GM12878 (cell line): Measurements from ENCODE around the gene CREG1. TPM values are rescaled to one million over a fixed set of nuclear protein-coding genes. Genes with fewer than 3 reads are reported as not detected.

Source experiments
- ATAC-seq: fragments of 200-7000 bp; cut with Tn5 transposase; 3 replicates; pipeline ENCODE4 v1.9.1; 2020; ENCODE audit warnings: mild to moderate bottlenecking, moderate library complexity
- BruUV-seq: library from RNA; stranded (reverse); fragments of 400-500 nt; replicated peaks from 2 replicates; lab custom pipeline; 2021; lab: Mats Ljungman, UMichigan
- CTCF ChIA-PET: fragments of 300-600 bp; sonication (Branson Sonifier 250); formaldehyde crosslinking; extraction: SDS; loops from one replicate; lab custom pipeline; 2021; ENCODE audit warnings: inconsistent platforms; lab: Yijun Ruan, JAX
- POLR2A ChIA-PET: fragments of 350-600 bp; formaldehyde crosslinking; extraction: SDS; loops from one replicate; lab custom pipeline; 2021; ENCODE audit warnings: inconsistent platforms; lab: Charles Lee
- RAD21 ChIA-PET: fragments of 300-600 bp; sonication (Branson Sonifier 250); formaldehyde crosslinking; loops from one replicate; lab custom pipeline; 2023; ENCODE audit warnings: antibody characterized with exemption; ENCODE audit not compliant: unreplicated experiment; lab: Charles Lee
- SMC1A ChIA-PET: fragments of 300-600 bp; sonication (Branson Sonifier 250); formaldehyde crosslinking; loops from one replicate; lab custom pipeline; 2023; ENCODE audit not compliant: unreplicated experiment, uncharacterized antibody; lab: Charles Lee
- DNase-seq: peaks from one replicate; pipeline ENCODE4 v3.0.0-alpha.2; 2011; ENCODE audit warnings: low read depth, low spot score
- FAIRE-seq: peaks from 3 replicates; lab custom pipeline; 2011; peaks lifted over from hg19 to GRCh38; lab: Jason Lieb, UNC
- H2AFZ ChIP-seq: 2 replicates; pipeline ENCODE4 v1.6.0; 2011; ENCODE audit warnings: low read depth, low read length, control low read depth; ENCODE audit not compliant: control insufficient read depth
- H3K27ac ChIP-seq: 2 replicates; pipeline ENCODE4 v1.5.1; 2011; ENCODE audit warnings: control low read depth; ENCODE audit not compliant: control insufficient read depth, insufficient read depth
- H3K27me3 ChIP-seq, 2 experiments: replicated peaks in 1 of 2; 2 replicates each; pipeline versions ENCODE4 v1.6.0 to v1.6.1; 2011; ENCODE audit warnings: low read length in 1 of 2; ENCODE audit not compliant: control insufficient read depth in 2 of 2, insufficient read depth in 2 of 2
- H3K36me3 ChIP-seq, 2 experiments: 2 replicates each; pipeline ENCODE4 v1.5.1; 2011; ENCODE audit warnings: low read length in 1 of 2; ENCODE audit not compliant: control insufficient read depth in 2 of 2, insufficient read depth in 2 of 2
- H3K4me1 ChIP-seq: 2 replicates; pipeline ENCODE4 v1.6.1; 2011; ENCODE audit warnings: mild to moderate bottlenecking, low read length, moderate library complexity, mixed read lengths; ENCODE audit not compliant: control insufficient read depth, insufficient read depth
- H3K4me2 ChIP-seq: 2 replicates; pipeline ENCODE4 v1.6.0; 2011; ENCODE audit warnings: control low read depth; ENCODE audit not compliant: control insufficient read depth, insufficient read depth
- H3K4me3 ChIP-seq: fragments of 200-600 bp; sonication (generic); 2 replicates; pipeline ENCODE4 v1.5.1; 2016
- H3K79me2 ChIP-seq: 2 replicates; pipeline ENCODE4 v1.6.0; 2011; ENCODE audit warnings: low read length; ENCODE audit not compliant: control insufficient read depth, insufficient read depth
- H3K9ac ChIP-seq: 2 replicates; pipeline ENCODE4 v1.8.0; 2011; ENCODE audit warnings: low read length, control low read depth, mixed read lengths; ENCODE audit not compliant: control insufficient read depth, insufficient read depth
- H3K9me3 ChIP-seq: replicated peaks from 3 replicates; pipeline ENCODE4 v1.5.1; 2011; ENCODE audit warnings: mild to moderate bottlenecking, low read length; ENCODE audit not compliant: control insufficient read depth, insufficient read depth
- H4K20me1 ChIP-seq: 2 replicates; pipeline ENCODE4 v1.6.0; 2011; ENCODE audit not compliant: control insufficient read depth, insufficient read depth
- CHD4 ChIP-seq: fragments of 200-600 bp; sonication (generic); IDR thresholded peaks from 2 replicates; pipeline ENCODE4 v1.6.1; 2016; ENCODE audit warnings: mild to moderate bottlenecking
- CREB1 ChIP-seq: IDR thresholded peaks from 2 replicates; pipeline ENCODE4 v1.6.1; 2012; ENCODE audit warnings: low read depth, mild to moderate bottlenecking, inconsistent platforms
- CREM ChIP-seq: IDR thresholded peaks from 2 replicates; pipeline ENCODE4 v1.6.1; 2014; ENCODE audit warnings: antibody characterized with exemption, low read depth
- HCFC1 ChIP-seq: fragments of 150-350 bp; IDR thresholded peaks from 2 replicates; pipeline ENCODE4 v1.6.1; 2014; ENCODE audit warnings: low read length
- JUND ChIP-seq: IDR thresholded peaks from 2 replicates; pipeline ENCODE4 v1.6.1; 2012; ENCODE audit warnings: low read depth, mild to moderate bottlenecking, low read length, improper control_type of control experiment, moderate library complexity
- LARP7 ChIP-seq: fragments of 450-650 bp; IDR thresholded peaks from 2 replicates; pipeline ENCODE4 v1.6.1; 2017; ENCODE audit warnings: mild to moderate bottlenecking
- MXI1 ChIP-seq: fragments of 150-350 bp; IDR thresholded peaks from 2 replicates; pipeline ENCODE4 v1.6.1; 2011; ENCODE audit warnings: low read depth, mild to moderate bottlenecking, inconsistent platforms, low read length, improper control_type of control experiment
- SP1 ChIP-seq: IDR thresholded peaks from one replicate; pipeline ENCODE4 v1.6.1; 2011; ENCODE audit warnings: low read depth, low read length
- SUZ12 ChIP-seq: fragments of 200-600 bp; sonication (generic); IDR thresholded peaks from one replicate; pipeline ENCODE4 v1.6.1; 2018; ENCODE audit warnings: antibody characterized with exemption, mild to moderate bottlenecking; ENCODE audit not compliant: unreplicated experiment
- TBL1XR1 ChIP-seq: IDR thresholded peaks from 2 replicates; pipeline ENCODE4 v1.6.1; 2012; ENCODE audit warnings: low read depth, low read length, improper control_type of control experiment
- TCF12 ChIP-seq: IDR thresholded peaks from 2 replicates; pipeline ENCODE4 v1.6.1; 2011; ENCODE audit warnings: low read depth, mild to moderate bottlenecking, low read length
- TCF7 ChIP-seq: IDR thresholded peaks from 2 replicates; pipeline ENCODE4 v1.6.1; 2014; ENCODE audit warnings: antibody characterized with exemption, borderline replicate concordance
- ZNF384 ChIP-seq: IDR thresholded peaks from 2 replicates; pipeline ENCODE4 v1.6.1; 2012; ENCODE audit warnings: low read depth, mild to moderate bottlenecking, low read length, improper control_type of control experiment, borderline replicate concordance
- WGBS: methylation state at CpG from one replicate; pipeline ENCODE4 v1.1.6; 2016; ENCODE audit warnings: low lambda C conversion rate; ENCODE audit not compliant: insufficient replicate concordance, insufficient coverage; ENCODE audit errors: missing lambda C conversion rate; 5-methylcytosine and 5-hydroxymethylcytosine counted together
- in situ Hi-C: fragments of 300-500 bp; cut with MboI; formaldehyde crosslinking; loops from 9 replicates; pipeline ENCODE4 v1.14.3; 2018; ENCODE audit warnings: mixed read lengths
- intact Hi-C: fragments of 100-400 bp; cut with micrococcal nuclease; formaldehyde crosslinking; loops from one replicate; pipeline ENCODE4 v1.14.2; 2022; ENCODE audit not compliant: unreplicated experiment
- polyA plus RNA-seq, 11 experiments: library from polyadenylated mRNA; depleted of rRNA in 4 of 11; unstranded in 6 of 11; stranded (reverse) in 5 of 11; fragments of >200 nt; fragmentation: Nextera tagmentation in 4 of 11; fragmentation: Illumina TruSeq in 1 of 11; extraction: Ambion mirVana in 4 of 11; extraction: Trizol in 1 of 11; gene quantifications; 1 replicate in 1 of 11; 2 replicates in 10 of 11; pipeline versions ENCODE4 v1.2.1 to v1.2.3, GENCODE V29; 2011 to 2016; ENCODE audit warnings: inconsistent platforms in 2 of 11, missing spikeins in 2 of 11, low read depth in 1 of 11
- total RNA-seq, 4 experiments: library from RNA; depleted of rRNA in 3 of 4; stranded (reverse); fragments of >200 nt in 3 of 4; fragmentation: Illumina TruSeq in 1 of 4; extraction: Trizol in 1 of 4; gene quantifications; 2 replicates each; pipeline versions ENCODE4 v1.2.1 to v1.2.3, GENCODE V29; 2013 to 2021
- TF ChIP-seq, protein P1 (sequence below), 3 experiments: IDR thresholded peaks in 2 of 3; conservative IDR thresholded peaks in 1 of 3; 2 replicates each; pipeline ENCODE4 v1.5.1; 2011; ENCODE audit warnings: low read depth in 3 of 3, low read length in 3 of 3, mild to moderate bottlenecking in 3 of 3, control low read depth in 2 of 3, moderate library complexity in 2 of 3, inconsistent platforms in 1 of 3, mixed read lengths in 1 of 3; ENCODE audit not compliant: control insufficient read depth in 2 of 3, insufficient read depth in 1 of 3; ENCODE audit errors: extremely low read depth in 1 of 3
- TF ChIP-seq, protein P2 (sequence below): fragments of 450-650 bp; IDR thresholded peaks from 2 replicates; pipeline ENCODE4 v1.6.1; 2017; ENCODE audit warnings: mild to moderate bottlenecking
- TF ChIP-seq, protein P3 (sequence below): IDR thresholded peaks from 2 replicates; pipeline ENCODE4 v1.6.1; 2011; ENCODE audit warnings: borderline replicate concordance, low read depth, mild to moderate bottlenecking, moderate library complexity, mixed read lengths, low read length; ENCODE audit not compliant: insufficient read depth; ENCODE audit errors: extremely low read length

Gene CREG1
- total and polyA plus RNA-seq, 10 of the 15 experiments (the other 5 are each of a cell fraction or from before 2014, with no cell fraction given): 5.3 to 43.8 (median 22.1) TPM

DNA sequence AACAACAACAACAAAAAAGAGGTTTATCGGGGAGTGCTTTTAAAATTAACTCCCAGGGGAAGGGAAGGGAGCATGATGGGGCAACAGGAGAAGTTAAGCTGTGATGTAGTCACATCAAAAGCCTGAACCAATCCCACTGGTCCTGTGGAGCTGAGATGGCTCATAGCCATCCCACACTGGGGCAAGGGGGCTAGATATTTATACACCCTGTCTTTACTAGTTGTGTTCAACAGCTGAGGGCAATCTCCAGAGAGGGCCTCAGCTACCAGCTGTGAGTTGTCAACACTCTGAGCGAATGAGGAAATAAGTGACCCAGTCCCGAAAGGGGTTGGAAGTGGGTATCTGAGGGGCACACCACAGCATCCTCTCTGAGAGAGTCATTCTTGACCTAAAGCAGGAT, 31.0 kb upstream of the CREG1 start:
- BruUV-seq: no TSS peak
- FAIRE-seq (no peak), DNase-seq (no peak), ATAC-seq (no peak)
- SMC1A ChIA-PET: no interaction called here
- POLR2A ChIA-PET: no interaction called here
- no peak overlapping the region for H3K27ac ChIP-seq
- H3K9me3 ChIP-seq: no peaks in the 10 kb centered on the region
- no peak overlapping the region for H3K4me2 ChIP-seq
- H3K79me2 ChIP-seq: no peaks in the 10 kb centered on the region
- TF ChIP-seq, protein P1, sequence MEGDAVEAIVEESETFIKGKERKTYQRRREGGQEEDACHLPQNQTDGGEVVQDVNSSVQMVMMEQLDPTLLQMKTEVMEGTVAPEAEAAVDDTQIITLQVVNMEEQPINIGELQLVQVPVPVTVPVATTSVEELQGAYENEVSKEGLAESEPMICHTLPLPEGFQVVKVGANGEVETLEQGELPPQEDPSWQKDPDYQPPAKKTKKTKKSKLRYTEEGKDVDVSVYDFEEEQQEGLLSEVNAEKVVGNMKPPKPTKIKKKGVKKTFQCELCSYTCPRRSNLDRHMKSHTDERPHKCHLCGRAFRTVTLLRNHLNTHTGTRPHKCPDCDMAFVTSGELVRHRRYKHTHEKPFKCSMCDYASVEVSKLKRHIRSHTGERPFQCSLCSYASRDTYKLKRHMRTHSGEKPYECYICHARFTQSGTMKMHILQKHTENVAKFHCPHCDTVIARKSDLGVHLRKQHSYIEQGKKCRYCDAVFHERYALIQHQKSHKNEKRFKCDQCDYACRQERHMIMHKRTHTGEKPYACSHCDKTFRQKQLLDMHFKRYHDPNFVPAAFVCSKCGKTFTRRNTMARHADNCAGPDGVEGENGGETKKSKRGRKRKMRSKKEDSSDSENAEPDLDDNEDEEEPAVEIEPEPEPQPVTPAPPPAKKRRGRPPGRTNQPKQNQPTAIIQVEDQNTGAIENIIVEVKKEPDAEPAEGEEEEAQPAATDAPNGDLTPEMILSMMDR (IDR thresholded peaks at IDR 0.05 in 2 of 3, conservative IDR thresholded peaks at IDR 0.05 in 1 of 3; ENCODE audit: control insufficient read depth in 2 of 3, extremely low read depth in 1 of 3, insufficient read depth in 1 of 3, low read depth in 3 of 3, low read length in 3 of 3): no peak
- TF ChIP-seq TCF7: no peak
- TF ChIP-seq SUZ12: no peak
- no peak for TF ChIP-seq LARP7
- no peak for TF ChIP-seq JUND
- TF ChIP-seq TCF12: no peak
- TF ChIP-seq, protein P2, sequence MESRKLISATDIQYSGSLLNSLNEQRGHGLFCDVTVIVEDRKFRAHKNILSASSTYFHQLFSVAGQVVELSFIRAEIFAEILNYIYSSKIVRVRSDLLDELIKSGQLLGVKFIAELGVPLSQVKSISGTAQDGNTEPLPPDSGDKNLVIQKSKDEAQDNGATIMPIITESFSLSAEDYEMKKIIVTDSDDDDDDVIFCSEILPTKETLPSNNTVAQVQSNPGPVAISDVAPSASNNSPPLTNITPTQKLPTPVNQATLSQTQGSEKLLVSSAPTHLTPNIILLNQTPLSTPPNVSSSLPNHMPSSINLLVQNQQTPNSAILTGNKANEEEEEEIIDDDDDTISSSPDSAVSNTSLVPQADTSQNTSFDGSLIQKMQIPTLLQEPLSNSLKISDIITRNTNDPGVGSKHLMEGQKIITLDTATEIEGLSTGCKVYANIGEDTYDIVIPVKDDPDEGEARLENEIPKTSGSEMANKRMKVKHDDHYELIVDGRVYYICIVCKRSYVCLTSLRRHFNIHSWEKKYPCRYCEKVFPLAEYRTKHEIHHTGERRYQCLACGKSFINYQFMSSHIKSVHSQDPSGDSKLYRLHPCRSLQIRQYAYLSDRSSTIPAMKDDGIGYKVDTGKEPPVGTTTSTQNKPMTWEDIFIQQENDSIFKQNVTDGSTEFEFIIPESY: no peak
- TF ChIP-seq TBL1XR1: no peak
- no peak for TF ChIP-seq CHD4
- TF ChIP-seq HCFC1: no peak
- no peak for TF ChIP-seq CREM
- TF ChIP-seq ZNF384: no peak
- no peak for TF ChIP-seq MXI1
- TF ChIP-seq SP1: no peak
- no peak for TF ChIP-seq CREB1
- TF ChIP-seq, protein P3, sequence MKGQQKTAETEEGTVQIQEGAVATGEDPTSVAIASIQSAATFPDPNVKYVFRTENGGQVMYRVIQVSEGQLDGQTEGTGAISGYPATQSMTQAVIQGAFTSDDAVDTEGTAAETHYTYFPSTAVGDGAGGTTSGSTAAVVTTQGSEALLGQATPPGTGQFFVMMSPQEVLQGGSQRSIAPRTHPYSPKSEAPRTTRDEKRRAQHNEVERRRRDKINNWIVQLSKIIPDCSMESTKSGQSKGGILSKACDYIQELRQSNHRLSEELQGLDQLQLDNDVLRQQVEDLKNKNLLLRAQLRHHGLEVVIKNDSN: no peak
- H3K27me3 ChIP-seq: no peaks in the 10 kb centered on the region
- H4K20me1 ChIP-seq: no peaks in the 10 kb centered on the region
- RAD21 ChIA-PET: no interaction called here
- intact Hi-C loops: no loop called here
- H2AFZ ChIP-seq: no peak overlapping the region
- CTCF ChIA-PET: interaction anchor here (0.6 kb wide), 1 partner anchor 10 kb away, joined by 3 read pairs; no protein-coding TSS in a partner anchor
- 39% methylated on average over 3 of the region's 3 CpGs for WGBS
- no peak overlapping the region for H3K9ac ChIP-seq
- H3K4me1 ChIP-seq: no peaks in the 10 kb centered on the region
- H3K36me3 ChIP-seq: no peaks in the 10 kb centered on the region
- H3K4me3 ChIP-seq: no peak overlapping the region
- in situ Hi-C loops: no loop called here
